AG04450 (cell line): ENCODE results near the gene DNAJC7. TPM values are rescaled to one million over a fixed set of nuclear protein-coding genes. Genes with fewer than 3 reads are reported as not detected.
"Not testable (repeated sequence)": the region's sequence is repeated elsewhere in the genome, so short reads cannot be mapped to it uniquely, and the experiment has no call there.

Source experiments
- CTCF ChIA-PET: fragments of 300-600, 350-600 bp; formaldehyde crosslinking; extraction: SDS; loops from one replicate; lab custom pipeline; 2022; ENCODE audit warnings: antibody characterized with exemption, inconsistent platforms; lab: Charles Lee
- POLR2A ChIA-PET: fragments of 350-600 bp; formaldehyde crosslinking; extraction: SDS; loops from one replicate; lab custom pipeline; 2021; ENCODE audit warnings: antibody characterized with exemption, inconsistent platforms; lab: Yijun Ruan, JAX
- DNase-seq: peaks from one replicate; pipeline ENCODE4 v3.0.0-alpha.2; 2011; ENCODE audit warnings: low read depth, low spot score
- H3K27ac ChIP-seq: one replicate; pipeline ENCODE4 v1.5.1; 2012; ENCODE audit warnings: low read depth, low read length, control low read depth
- H3K27me3 ChIP-seq: one replicate; pipeline ENCODE4 v1.6.0; 2012; ENCODE audit warnings: low read length; ENCODE audit not compliant: control insufficient read depth, insufficient read depth
- H3K4me3 ChIP-seq: 2 replicates; pipeline ENCODE4 v1.5.1; 2011; ENCODE audit warnings: mild to moderate bottlenecking, low read depth, low read length, control low read depth
- H3K9me3 ChIP-seq: 2 replicates; pipeline ENCODE4 v1.5.1; 2012; ENCODE audit warnings: low read length; ENCODE audit not compliant: control insufficient read depth, insufficient read depth
- polyA plus RNA-seq: library from polyadenylated mRNA; depleted of rRNA; stranded (reverse); fragments of >200 nt; gene quantifications from 2 replicates; pipeline ENCODE4 v1.2.3, GENCODE V29; 2011
- TF ChIP-seq, protein P1 (sequence below): IDR thresholded peaks from 2 replicates; pipeline ENCODE4 v1.5.1; 2011; ENCODE audit warnings: low read depth, low read length, control low read depth, inconsistent platforms

Gene DNAJC7
- polyA plus RNA-seq, 1 experiment, result 66.4 TPM

DNA sequence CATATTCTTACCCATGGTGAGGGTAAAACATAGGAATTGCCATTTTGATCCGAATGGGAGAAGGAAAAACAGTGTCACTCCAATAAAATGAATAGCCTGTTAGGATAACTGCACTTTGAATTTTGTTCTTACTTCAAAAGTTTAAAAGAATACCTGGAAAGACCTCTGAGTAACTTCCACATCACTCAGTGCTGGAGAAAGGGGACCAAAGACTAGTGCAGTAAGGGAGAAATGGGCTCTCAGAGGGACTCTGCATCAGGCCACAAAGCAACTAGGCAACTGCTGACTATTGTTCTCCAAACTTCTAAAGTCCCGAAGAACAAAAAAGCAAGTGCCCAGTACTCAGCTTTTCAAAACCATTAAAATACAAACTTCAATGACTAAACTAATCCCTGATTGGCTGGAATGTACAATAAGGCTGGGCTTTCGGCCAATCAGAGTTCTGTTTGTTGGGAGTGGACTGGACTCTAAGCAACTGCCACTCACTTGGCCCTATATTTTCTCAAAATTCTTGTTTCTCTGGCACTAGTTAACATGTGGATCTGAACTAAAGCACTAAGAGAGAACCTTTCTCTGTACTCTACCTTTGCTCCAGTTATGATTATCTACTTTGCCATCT is 6.2 kb downstream of the DNAJC7 start:
- POLR2A ChIA-PET, result no interaction called here
- TF ChIP-seq, protein P1, sequence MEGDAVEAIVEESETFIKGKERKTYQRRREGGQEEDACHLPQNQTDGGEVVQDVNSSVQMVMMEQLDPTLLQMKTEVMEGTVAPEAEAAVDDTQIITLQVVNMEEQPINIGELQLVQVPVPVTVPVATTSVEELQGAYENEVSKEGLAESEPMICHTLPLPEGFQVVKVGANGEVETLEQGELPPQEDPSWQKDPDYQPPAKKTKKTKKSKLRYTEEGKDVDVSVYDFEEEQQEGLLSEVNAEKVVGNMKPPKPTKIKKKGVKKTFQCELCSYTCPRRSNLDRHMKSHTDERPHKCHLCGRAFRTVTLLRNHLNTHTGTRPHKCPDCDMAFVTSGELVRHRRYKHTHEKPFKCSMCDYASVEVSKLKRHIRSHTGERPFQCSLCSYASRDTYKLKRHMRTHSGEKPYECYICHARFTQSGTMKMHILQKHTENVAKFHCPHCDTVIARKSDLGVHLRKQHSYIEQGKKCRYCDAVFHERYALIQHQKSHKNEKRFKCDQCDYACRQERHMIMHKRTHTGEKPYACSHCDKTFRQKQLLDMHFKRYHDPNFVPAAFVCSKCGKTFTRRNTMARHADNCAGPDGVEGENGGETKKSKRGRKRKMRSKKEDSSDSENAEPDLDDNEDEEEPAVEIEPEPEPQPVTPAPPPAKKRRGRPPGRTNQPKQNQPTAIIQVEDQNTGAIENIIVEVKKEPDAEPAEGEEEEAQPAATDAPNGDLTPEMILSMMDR, result no peak
- Histone ChIP-seq H3K4me3 (no peak overlapping the region), H3K27me3 (no peaks in the 10 kb centered on the region), H3K27ac (no peak overlapping the region), H3K9me3 (no peaks in the 10 kb centered on the region)
- DNase-seq, result no peak
- CTCF ChIA-PET, result interaction anchor here (1.1 kb wide), 1 partner anchor 9 kb away, joined by 4 read pairs; the partner anchor contains the start of gene NKIRAS2

DNA sequence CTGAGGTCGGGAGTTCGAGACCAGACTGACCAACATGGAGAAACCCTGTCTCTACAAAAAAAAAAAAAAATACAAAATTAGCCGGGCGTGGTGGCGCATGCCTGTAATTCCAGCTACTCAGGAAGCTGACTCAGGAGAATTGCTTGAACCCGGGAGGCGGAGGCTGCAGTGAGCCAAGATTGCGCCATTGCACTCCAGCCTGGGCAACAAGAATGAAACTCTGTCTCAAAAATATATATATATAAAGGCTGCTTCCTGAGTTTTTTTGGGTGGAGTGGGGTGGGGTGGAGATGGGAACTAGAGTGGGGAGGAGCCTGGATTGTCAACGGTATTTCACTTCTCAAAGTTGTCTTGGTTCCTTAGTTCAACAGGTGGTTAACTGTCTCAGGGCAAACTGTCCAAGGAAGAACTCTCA is 7.0 kb downstream of the DNAJC7 start:
- DNase-seq, H3K9me3 ChIP-seq, H3K27me3 ChIP-seq, POLR2A ChIA-PET, H3K4me3 ChIP-seq, H3K27ac ChIP-seq, CTCF ChIA-PET: not testable (repeated sequence)

DNA sequence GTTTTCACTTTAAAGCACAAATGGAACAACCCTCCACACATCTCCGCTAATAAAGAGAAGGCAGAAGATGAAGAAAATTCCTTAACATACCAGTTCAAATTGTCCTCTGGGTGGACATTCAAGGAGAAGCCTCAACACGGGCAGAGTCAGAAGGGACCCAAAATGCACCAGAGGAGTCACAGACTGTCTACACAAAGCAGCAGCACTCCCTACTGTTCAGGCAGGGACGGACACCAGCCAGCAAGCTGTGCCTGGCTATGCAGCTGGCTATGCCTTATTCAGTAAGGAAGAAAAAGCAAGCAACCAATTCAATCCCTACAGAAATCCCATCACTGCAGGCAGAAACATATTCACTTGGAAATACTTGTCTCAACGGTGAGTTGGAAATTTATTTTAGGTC is 8.1 kb downstream of the DNAJC7 start:
- no peak for DNase-seq
- Histone ChIP-seq H3K27ac (no peak overlapping the region), H3K9me3 (no peaks in the 10 kb centered on the region), H3K27me3 (no peaks in the 10 kb centered on the region), H3K4me3 (no peak overlapping the region)
- CTCF ChIA-PET, result interaction anchor here (1.8 kb wide), 1 partner anchor 11 kb away, joined by 10 read pairs; the partner anchor contains the start of gene NKIRAS2
- POLR2A ChIA-PET, result no interaction called here
- TF ChIP-seq, protein P1, result no peak

DNA sequence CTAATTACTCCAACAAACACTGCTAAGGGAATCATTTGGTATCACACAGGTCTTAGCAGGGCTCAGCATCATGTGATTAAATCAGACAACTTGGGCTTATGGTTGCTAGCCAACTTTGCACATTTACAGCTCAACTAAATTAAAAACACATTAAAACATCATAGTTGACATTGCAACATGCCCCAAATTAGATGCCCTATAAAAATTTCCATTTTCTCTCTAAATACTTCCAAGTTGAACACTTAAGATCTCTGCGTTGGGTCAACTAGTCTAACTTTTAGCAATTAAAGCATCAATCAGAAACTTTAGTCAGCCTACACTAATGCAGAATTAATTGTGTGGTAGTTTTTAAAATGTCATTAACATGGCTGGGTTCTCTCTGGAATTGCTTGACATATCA is 12.1 kb downstream of the DNAJC7 start:
- POLR2A ChIA-PET, result interaction anchor here (0.9 to 1.5 kb wide), 2 partner anchors 8 to 12 kb away, joined by 4 to 8 read pairs; partner anchors contain the start of gene DNAJC7
- no peak for DNase-seq
- H3K4me3 ChIP-seq, result no peak overlapping the region
- no peak overlapping the region for H3K27ac ChIP-seq
- TF ChIP-seq, protein P1, result no peak
- CTCF ChIA-PET, result interaction anchor here (0.6 to 2.4 kb wide), 4 partner anchors 15 to 107 kb away, joined by 3 to 9 read pairs (median 4); partner anchors contain the start of genes DHX58 and NKIRAS2
- no peaks in the 10 kb centered on the region for H3K27me3 ChIP-seq
- H3K9me3 ChIP-seq, result no peaks in the 10 kb centered on the region

DNA sequence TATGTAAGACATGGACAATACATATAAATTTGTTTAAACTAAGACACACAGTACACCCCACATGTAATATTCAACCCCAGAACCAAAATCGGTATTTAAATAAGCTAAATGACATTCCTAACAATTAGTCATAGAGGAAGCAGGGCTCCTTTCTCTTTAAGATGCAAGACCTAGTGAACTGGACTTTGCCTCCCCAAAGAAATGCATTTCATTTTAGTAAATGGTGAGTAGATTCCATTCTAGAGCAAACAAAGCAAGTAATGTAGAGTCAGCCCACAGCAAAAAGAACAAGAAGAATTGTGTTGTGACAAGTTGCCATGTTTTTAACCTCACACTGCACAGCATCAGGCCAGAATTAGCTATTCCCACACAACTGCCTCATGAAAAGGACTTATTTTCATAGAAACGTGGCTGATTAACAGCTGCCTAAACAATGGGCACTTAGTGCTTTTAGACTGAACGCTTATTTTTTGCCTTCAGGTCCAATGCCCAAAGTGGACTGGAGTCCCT is 14.4 kb downstream of the DNAJC7 start:
- ChIA-PET POLR2A (interaction anchor here (0.8 to 1.0 kb wide), 2 partner anchors 13 to 14 kb away, joined by 3 read pairs; partner anchors contain the start of gene DNAJC7), CTCF (interaction anchor here (0.7 to 2.4 kb wide), 7 partner anchors 13 to 115 kb away, joined by 3 to 16 read pairs (median 4); partner anchors contain the start of genes DNAJC7 and NKIRAS2)
- TF ChIP-seq, protein P1, result no peak
- H3K4me3 ChIP-seq, result no peak overlapping the region
- H3K9me3 ChIP-seq, result no peaks in the 10 kb centered on the region
- DNase-seq, result no peak
- no peaks in the 10 kb centered on the region for H3K27me3 ChIP-seq
- peak overlapping the region; percentile 75 for H3K27ac ChIP-seq
